Common myeloid progenitor, CD34-positive (primary cell): Measurements from ENCODE around the gene MTHFD1L.

Source experiments
- CTCF ChIA-PET: fragments of 350-600 bp; sonication (Branson Sonifier 250); formaldehyde crosslinking; loops from one replicate; lab custom pipeline; 2021; ENCODE audit warnings: antibody characterized with exemption; lab: Charles Lee
- POLR2A ChIA-PET: fragments of 350-600 bp; sonication (Branson Sonifier 250); formaldehyde crosslinking; loops from one replicate; lab custom pipeline; 2021; ENCODE audit warnings: antibody characterized with exemption; lab: Charles Lee
- DNase-seq, 3 donors: peaks; one replicate each; pipeline versions ENCODE4 v3.0.0 to v3.0.0-alpha.2; 2013
- H3K27ac ChIP-seq, 2 experiments: 1 replicate in 1 of 2; 2 replicates in 1 of 2; pipeline ENCODE4 v1.7.0; 2013; ENCODE audit warnings: inconsistent platforms in 2 of 2, low read length in 2 of 2, mild to moderate bottlenecking in 2 of 2, low read depth in 1 of 2, moderate library complexity in 1 of 2; ENCODE audit not compliant: severe bottlenecking in 2 of 2, insufficient read depth in 1 of 2, poor library complexity in 1 of 2
- H3K27me3 ChIP-seq, 5 experiments: replicated peaks in 2 of 5; 1 replicate in 3 of 5; 2 replicates in 2 of 5; pipeline versions ENCODE4 v1.6.1 to v1.7.0; 2013; ENCODE audit warnings: low read length in 4 of 5, mild to moderate bottlenecking in 2 of 5, moderate library complexity in 2 of 5, inconsistent platforms in 1 of 5; ENCODE audit not compliant: insufficient read depth in 5 of 5, control insufficient read depth in 4 of 5
- H3K36me3 ChIP-seq, 4 experiments: 1 replicate in 2 of 4; 2 replicates in 2 of 4; pipeline versions ENCODE4 v1.6.1 to v1.7.0; 2013; ENCODE audit warnings: low read length in 3 of 4, control low read depth in 1 of 4, mild to moderate bottlenecking in 1 of 4; ENCODE audit not compliant: control insufficient read depth in 4 of 4, insufficient read depth in 4 of 4
- H3K4me1 ChIP-seq, 4 experiments: 1 replicate in 3 of 4; 2 replicates in 1 of 4; pipeline versions ENCODE4 v1.6.1 to v1.7.1; 2013; ENCODE audit warnings: low read length in 3 of 4, mild to moderate bottlenecking in 3 of 4, control low read depth in 1 of 4, inconsistent platforms in 1 of 4, moderate library complexity in 1 of 4; ENCODE audit not compliant: control insufficient read depth in 4 of 4, insufficient read depth in 4 of 4; ENCODE audit errors: control extremely low read depth in 1 of 4
- H3K4me3 ChIP-seq, 7 experiments: 1 replicate in 4 of 7; 2 replicates in 3 of 7; pipeline versions ENCODE4 v1.5.1 to v1.7.0; 2013; ENCODE audit warnings: mild to moderate bottlenecking in 7 of 7, low read length in 6 of 7, moderate library complexity in 6 of 7, inconsistent platforms in 2 of 7, low read depth in 2 of 7, control low read depth in 1 of 7; ENCODE audit not compliant: insufficient read depth in 4 of 7, control insufficient read depth in 1 of 7; ENCODE audit errors: extremely low read depth in 1 of 7
- H3K9me3 ChIP-seq, 5 experiments: 1 replicate in 4 of 5; 2 replicates in 1 of 5; pipeline versions ENCODE4 v1.6.1 to v1.7.1; 2013; ENCODE audit warnings: low read length in 4 of 5, mild to moderate bottlenecking in 2 of 5, inconsistent platforms in 1 of 5, low read depth in 1 of 5, moderate library complexity in 1 of 5; ENCODE audit not compliant: control insufficient read depth in 4 of 5, insufficient read depth in 2 of 5; ENCODE audit errors: control extremely low read depth in 1 of 5
- WGBS: methylation state at CpG from one replicate; pipeline ENCODE4 v1.1.5; 2013; ENCODE audit not compliant: insufficient coverage; 5-methylcytosine and 5-hydroxymethylcytosine counted together

Gene MTHFD1L

GRCh38 chr6:151148111-151148510, 282.6 kb downstream of the MTHFD1L start:
- Histone ChIP-seq H3K9me3 (no peaks in the 10 kb centered on the region), H3K4me3 (no peak overlapping the region), H3K4me1 (no peaks in the 10 kb centered on the region), H3K36me3 (no peaks in the 10 kb centered on the region), H3K27me3 (peaks cover 0 to 2% (median 0%) of the 10 kb centered on the region in 5 experiments), H3K27ac (no peak overlapping the region)
- 90% methylated on average over 7 of the region's 8 CpGs for WGBS
- DNase-seq, result no peak
- ChIA-PET POLR2A (no interaction called here), CTCF (no interaction called here)

- POLR2A ChIA-PET, result no interaction called here
- WGBS, result 86% methylated on average over 1 of the region's 3 CpGs
- H3K27ac ChIP-seq, result no peak overlapping the region
- no peaks in the 10 kb centered on the region for H3K36me3 ChIP-seq
- no peaks in the 10 kb centered on the region for H3K9me3 ChIP-seq
- H3K4me3 ChIP-seq, result no peak overlapping the region
- H3K27me3 ChIP-seq, result peaks cover 0 to 2% (median 0%) of the 10 kb centered on the region in 5 experiments
- no peaks in the 10 kb centered on the region for H3K4me1 ChIP-seq
- no peak for DNase-seq
- CTCF ChIA-PET, result no interaction called here
Observed at GRCh38 chr6:151149793-151150192, 284.3 kb downstream of the MTHFD1L start.
